GM23248 (cell line): Measurements from ENCODE around the gene SELENOO. TPM values are rescaled to one million over a fixed set of nuclear protein-coding genes. Genes with fewer than 3 reads are reported as not detected.

ENCODE experiments used
- DNase-seq: peaks from one replicate; pipeline ENCODE4 v3.0.0-alpha.2; 2015
- H2AFZ ChIP-seq: fragments of 200-600 bp; sonication (generic); 2 replicates; pipeline ENCODE4 v1.6.1; 2016; ENCODE audit warnings: antibody characterized with exemption
- H3F3A ChIP-seq: fragments of 200-600 bp; sonication (generic); 2 replicates; pipeline ENCODE4 v1.6.1; 2016; ENCODE audit warnings: mild to moderate bottlenecking, antibody characterized with exemption, mixed run types; ENCODE audit not compliant: insufficient read depth
- H3K27ac ChIP-seq: fragments of 200-600 bp; sonication (generic); 2 replicates; pipeline ENCODE4 v1.5.1; 2016; ENCODE audit warnings: mild to moderate bottlenecking
- H3K27me3 ChIP-seq: fragments of 200-600 bp; sonication (generic); replicated peaks from 2 replicates; pipeline ENCODE4 v1.6.1; 2016; ENCODE audit warnings: mild to moderate bottlenecking; ENCODE audit not compliant: insufficient read depth
- H3K36me3 ChIP-seq: fragments of 200-600 bp; sonication (generic); 2 replicates; pipeline ENCODE4 v1.6.1; 2016; ENCODE audit warnings: low read depth, mild to moderate bottlenecking
- H3K4me1 ChIP-seq: fragments of 200-600 bp; sonication (generic); 2 replicates; pipeline ENCODE4 v1.6.1; 2016; ENCODE audit warnings: mild to moderate bottlenecking; ENCODE audit not compliant: insufficient read depth
- H3K4me2 ChIP-seq: fragments of 200-600 bp; sonication (generic); one replicate; pipeline ENCODE4 v1.6.1; 2016; ENCODE audit warnings: mild to moderate bottlenecking; ENCODE audit not compliant: unreplicated experiment
- H3K4me3 ChIP-seq: fragments of 200-600 bp; sonication (generic); 2 replicates; pipeline ENCODE4 v1.5.1; 2016; ENCODE audit warnings: mild to moderate bottlenecking
- H3K79me2 ChIP-seq: fragments of 200-600 bp; sonication (generic); 2 replicates; pipeline ENCODE4 v1.6.1; 2016; ENCODE audit warnings: mild to moderate bottlenecking; ENCODE audit not compliant: insufficient read depth
- H3K9ac ChIP-seq: fragments of 200-600 bp; sonication (generic); 2 replicates; pipeline ENCODE4 v1.6.1; 2016; ENCODE audit warnings: mild to moderate bottlenecking
- H3K9me2 ChIP-seq: fragments of 200-600 bp; sonication (generic); 2 replicates; pipeline ENCODE4 v1.6.1; 2016; ENCODE audit warnings: mixed run types, mild to moderate bottlenecking, moderate library complexity; ENCODE audit not compliant: insufficient read depth
- H3K9me3 ChIP-seq: fragments of 200-600 bp; sonication (generic); one replicate; pipeline ENCODE4 v1.6.1; 2017; ENCODE audit warnings: low read depth
- H4K20me1 ChIP-seq: fragments of 200-600 bp; sonication (generic); 2 replicates; pipeline ENCODE4 v1.6.0; 2016; ENCODE audit not compliant: insufficient read depth
- EZH2 ChIP-seq: fragments of 200-600 bp; sonication (generic); IDR thresholded peaks from 2 replicates; pipeline ENCODE4 v1.6.1; 2018; ENCODE audit warnings: antibody characterized with exemption, mild to moderate bottlenecking; ENCODE audit not compliant: insufficient read depth, poor library complexity, severe bottlenecking
- EZH2phosphoT487 ChIP-seq: fragments of 200-600 bp; sonication (generic); IDR thresholded peaks from 2 replicates; pipeline ENCODE4 v1.6.1; 2018; ENCODE audit warnings: antibody characterized with exemption, moderate library complexity, mild to moderate bottlenecking, low read depth; ENCODE audit not compliant: insufficient read depth
- WGBS, 2 experiments: methylation state at CpG; one replicate each; pipeline ENCODE4 v1.1.6; 2015 to 2017; ENCODE audit warnings: low lambda C conversion rate in 2 of 2, low coverage in 1 of 2; ENCODE audit errors: missing lambda C conversion rate in 2 of 2; 5-methylcytosine and 5-hydroxymethylcytosine counted together
- in situ Hi-C: fragments of 300-500 bp; cut with MboI; formaldehyde crosslinking; loops from 2 replicates; pipeline ENCODE4 v1.15.0; 2020
- polyA plus RNA-seq: library from polyadenylated mRNA; unstranded; fragments of >200 nt; fragmentation: Nextera tagmentation; extraction: Ambion mirVana; gene quantifications from 2 replicates; pipeline ENCODE4 v1.2.1, GENCODE V29; 2016
- total RNA-seq: library from RNA; depleted of rRNA; stranded (reverse); fragments of >200 nt; shearing (Covaris generic); gene quantifications from 2 replicates; pipeline ENCODE4 v1.2.3, GENCODE V29; 2014

The SELENOO gene
- total and polyA plus RNA-seq, 2 experiments from 2014 or later: 5.0 to 24.3 TPM

DNA sequence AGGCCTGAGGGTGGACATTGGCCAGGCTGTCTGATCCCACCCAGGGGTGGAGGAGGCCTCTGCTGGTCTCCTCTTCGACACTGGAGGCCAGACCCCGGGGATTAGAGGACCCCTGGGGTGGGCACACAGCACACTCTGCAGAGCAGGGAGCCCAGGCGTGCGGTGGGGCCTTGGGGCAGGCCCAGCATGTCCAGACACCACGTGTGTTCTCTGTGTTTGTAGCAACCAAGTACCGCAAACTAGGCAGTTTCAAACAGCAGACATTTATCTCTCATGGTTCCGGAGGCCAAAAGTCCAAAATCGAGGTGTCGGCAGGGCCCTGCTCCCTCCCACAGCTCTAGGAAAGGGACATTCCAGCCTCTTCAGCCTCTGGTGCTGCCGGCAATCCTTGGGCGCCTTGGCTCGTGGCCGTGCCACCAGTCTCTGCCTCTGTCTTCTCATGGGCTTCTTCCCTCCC, 28.8 kb upstream of the SELENOO start:
- Histone ChIP-seq H2AFZ (no peak overlapping the region), H3F3A (no peaks in the 10 kb centered on the region), H3K9me3 (no peaks in the 10 kb centered on the region), H3K4me3 (no peak overlapping the region), H3K4me1 (no peaks in the 10 kb centered on the region), H3K27ac (no peak overlapping the region), H4K20me1 (no peaks in the 10 kb centered on the region), H3K4me2 (no peak overlapping the region), H3K79me2 (no peaks in the 10 kb centered on the region), H3K9ac (no peak overlapping the region), H3K27me3 (peaks cover 17% of the 10 kb centered on the region), H3K9me2 (no peaks in the 10 kb centered on the region), H3K36me3 (no peaks in the 10 kb centered on the region)
- DNase-seq: no peak
- WGBS, 2 experiments: 68 to 71% methylated on average over 13 of the region's 13 CpGs
- in situ Hi-C loops: no loop called here
- TF ChIP-seq EZH2phosphoT487 (no peak), EZH2 (no peak)

GRCh38 chr22:50173311-50173982, 27.4 kb upstream of the SELENOO start:
- in situ Hi-C loops: no loop called here
- WGBS, 2 experiments: 76 to 83% methylated on average over 26 of the region's 26 CpGs
- TF ChIP-seq EZH2phosphoT487 (no peak), EZH2 (no peak)

DNA sequence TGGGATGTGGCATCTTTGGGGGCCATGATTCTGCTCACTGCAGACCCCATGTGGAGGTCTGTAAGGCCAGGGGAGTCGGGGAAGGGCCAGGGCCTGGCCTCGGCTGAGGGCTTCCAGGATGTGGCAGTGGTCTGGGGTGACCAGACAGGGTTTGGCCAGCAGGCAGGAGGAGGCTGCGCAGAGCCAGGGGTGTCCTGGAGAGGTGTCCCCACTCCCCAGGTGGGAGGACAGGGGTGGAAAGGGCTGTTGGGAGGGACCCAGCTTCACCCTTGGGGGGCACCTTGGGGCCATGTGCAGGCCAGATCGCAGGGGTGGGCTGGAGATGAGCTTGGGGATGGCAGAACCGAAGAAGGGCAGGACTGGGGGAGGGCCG, 26.8 kb upstream of the SELENOO start:
- in situ Hi-C loops: no loop called here

More at GRCh38 chr22:50173311-50173982, 27.4 kb upstream of the SELENOO start:
- DNase-seq: no peak
- no peaks in the 10 kb centered on the region for H3K36me3 ChIP-seq
- no peak overlapping the region for H3K9ac ChIP-seq
- no peaks in the 10 kb centered on the region for H3K79me2 ChIP-seq
- H3K27me3 ChIP-seq: peaks cover 20% of the 10 kb centered on the region
- H3F3A ChIP-seq: no peaks in the 10 kb centered on the region
- no peaks in the 10 kb centered on the region for H3K9me2 ChIP-seq
- H3K4me2 ChIP-seq: no peak overlapping the region
- H4K20me1 ChIP-seq: no peaks in the 10 kb centered on the region
- no peak overlapping the region for H2AFZ ChIP-seq
- H3K4me1 ChIP-seq: no peaks in the 10 kb centered on the region
- H3K9me3 ChIP-seq: no peaks in the 10 kb centered on the region
- H3K4me3 ChIP-seq: no peak overlapping the region
- H3K27ac ChIP-seq: no peak overlapping the region

GRCh38 chr22:50174382-50175190, 26.2 kb upstream of the SELENOO start:
- no peaks in the 10 kb centered on the region for H4K20me1 ChIP-seq
- no peaks in the 10 kb centered on the region for H3K79me2 ChIP-seq
- no peak overlapping the region for H3K27ac ChIP-seq
- H3K9me3 ChIP-seq: no peaks in the 10 kb centered on the region
- no peak overlapping the region for H3K4me2 ChIP-seq
- H2AFZ ChIP-seq: no peak overlapping the region
- no peaks in the 10 kb centered on the region for H3F3A ChIP-seq
- H3K4me3 ChIP-seq: no peak overlapping the region
- 79 to 82% methylated on average over 22 to 23 of the region's 27 CpGs for WGBS, 2 experiments
- H3K9me2 ChIP-seq: no peaks in the 10 kb centered on the region
- no peaks in the 10 kb centered on the region for H3K4me1 ChIP-seq
- in situ Hi-C loops: no loop called here
- no peak overlapping the region for H3K9ac ChIP-seq
- TF ChIP-seq EZH2phosphoT487 (no peak), EZH2 (no peak)
- DNase-seq: no peak
- no peaks in the 10 kb centered on the region for H3K36me3 ChIP-seq
- peaks cover 12% of the 10 kb centered on the region; the same call in 1 of the 2 replicates for H3K27me3 ChIP-seq

More for the DNA sequence above, 26.8 kb upstream of the SELENOO start:
- Histone ChIP-seq H3K9me3 (no peaks in the 10 kb centered on the region), H3K4me3 (no peak overlapping the region), H3K4me2 (no peak overlapping the region), H4K20me1 (no peaks in the 10 kb centered on the region), H3K4me1 (no peaks in the 10 kb centered on the region), H3K36me3 (no peaks in the 10 kb centered on the region), H3F3A (no peaks in the 10 kb centered on the region), H2AFZ (no peak overlapping the region), H3K9ac (no peak overlapping the region), H3K9me2 (no peaks in the 10 kb centered on the region), H3K79me2 (no peaks in the 10 kb centered on the region), H3K27ac (no peak overlapping the region), H3K27me3 (peaks cover 17% of the 10 kb centered on the region)
- TF ChIP-seq EZH2 (no peak), EZH2phosphoT487 (no peak)
- 79 to 83% methylated on average over 3 to 6 of the region's 6 CpGs for WGBS, 2 experiments
- DNase-seq: no peak
